ENCODE data around the gene RGL1.

The RGL1 gene

GRCh38 chr1:183806125-183806524, 1.2 kb downstream of the RGL1 start:
- no peak for TF ChIP-seq CTCF (IDR thresholded peaks at IDR 0.05; ENCODE audit: insufficient read depth, low read length, poor library complexity, severe bottlenecking)
- no peak for DNase-seq (ENCODE audit: extremely low read depth, insufficient read length)
- no peaks in the 10 kb centered on the region for H3K27me3 ChIP-seq (replicated peaks; ENCODE audit: control insufficient read depth, insufficient read depth, low read length)
- peak overlapping the region; percentile 88 for H3K4me3 ChIP-seq (replicated peaks; ENCODE audit: low read depth, low read length)
- H3K36me3 ChIP-seq (ENCODE audit: control insufficient read depth, insufficient read depth, low read length): no peaks in the 10 kb centered on the region

DNA sequence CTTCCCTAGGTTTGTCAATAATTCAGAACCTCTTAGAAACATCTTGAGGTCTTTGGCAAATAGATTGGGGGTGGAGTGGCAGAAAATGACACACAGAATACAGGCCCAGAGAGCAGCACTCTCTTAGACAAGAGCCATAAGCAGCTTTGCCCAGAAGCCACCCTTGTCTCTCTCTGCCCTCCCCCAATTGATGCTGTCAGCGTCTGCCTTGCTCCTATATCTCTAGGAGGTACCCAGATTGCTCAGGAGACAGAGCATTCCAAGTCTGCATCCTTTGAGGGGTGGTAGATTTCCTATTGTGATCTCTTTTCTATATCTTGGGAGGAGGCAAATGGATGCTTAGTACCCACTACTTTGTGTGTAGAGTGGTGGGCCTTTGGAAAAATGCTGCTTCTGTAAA, 1.8 kb downstream of the RGL1 start:
- Histone ChIP-seq H3K4me3 (replicated peaks; ENCODE audit: low read depth, low read length) (peak overlapping the region; percentile 88), H3K36me3 (ENCODE audit: control insufficient read depth, insufficient read depth, low read length) (no peaks in the 10 kb centered on the region), H3K27me3 (replicated peaks; ENCODE audit: control insufficient read depth, insufficient read depth, low read length) (no peaks in the 10 kb centered on the region)
- no peak for TF ChIP-seq CTCF (IDR thresholded peaks at IDR 0.05; ENCODE audit: insufficient read depth, low read length, poor library complexity, severe bottlenecking)
- no peak for DNase-seq (ENCODE audit: extremely low read depth, insufficient read length)

DNA sequence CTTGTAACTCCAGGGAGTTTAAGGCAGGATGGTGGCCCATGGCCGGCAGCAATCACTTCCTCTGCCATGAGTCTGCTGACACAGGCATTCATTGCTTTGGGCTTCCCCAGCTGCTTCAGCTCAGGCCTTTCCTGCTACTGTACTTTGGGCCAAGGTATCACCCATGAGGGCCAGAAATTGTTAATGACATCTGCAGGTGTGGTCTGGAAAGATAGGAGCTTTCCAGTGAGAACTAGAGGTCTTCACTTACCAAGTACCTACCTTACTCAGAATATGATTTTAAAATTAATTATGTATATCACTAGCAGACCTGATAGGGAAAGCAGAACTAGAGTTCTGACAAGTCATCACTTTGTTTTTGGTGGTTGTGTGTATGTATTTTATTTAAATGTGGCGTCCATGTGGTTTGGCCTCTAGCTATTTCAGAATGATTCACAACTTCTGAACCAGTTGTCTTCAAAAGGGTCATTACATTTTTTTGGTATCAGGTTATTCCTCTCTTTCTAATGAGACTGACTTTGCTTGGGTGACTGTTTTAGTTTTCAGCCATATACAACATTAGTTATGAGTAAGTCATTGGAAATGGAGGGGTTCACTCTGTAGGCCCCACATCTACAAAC, 2.7 kb downstream of the RGL1 start:
- H3K4me3 ChIP-seq (replicated peaks; ENCODE audit: low read depth, low read length): peak overlapping the region; percentile 88
- no peak for TF ChIP-seq CTCF (IDR thresholded peaks at IDR 0.05; ENCODE audit: insufficient read depth, low read length, poor library complexity, severe bottlenecking)
- no peaks in the 10 kb centered on the region for H3K36me3 ChIP-seq (ENCODE audit: control insufficient read depth, insufficient read depth, low read length)
- H3K27me3 ChIP-seq (replicated peaks; ENCODE audit: control insufficient read depth, insufficient read depth, low read length): no peaks in the 10 kb centered on the region
- peak; percentile 53 for DNase-seq (ENCODE audit: extremely low read depth, insufficient read length)

GRCh38 chr1:183808296-183809027, 3.5 kb downstream of the RGL1 start:
- H3K4me3 ChIP-seq (replicated peaks; ENCODE audit: low read depth, low read length): peak overlapping the region; percentile 41
- TF ChIP-seq CTCF (IDR thresholded peaks at IDR 0.05; ENCODE audit: insufficient read depth, low read length, poor library complexity, severe bottlenecking): no peak
- no peak for DNase-seq (ENCODE audit: extremely low read depth, insufficient read length)
- no peaks in the 10 kb centered on the region for H3K36me3 ChIP-seq (ENCODE audit: control insufficient read depth, insufficient read depth, low read length)
- no peaks in the 10 kb centered on the region for H3K27me3 ChIP-seq (replicated peaks; ENCODE audit: control insufficient read depth, insufficient read depth, low read length)

GRCh38 chr1:183810121-183810520, 5.2 kb downstream of the RGL1 start:
- Histone ChIP-seq H3K36me3 (ENCODE audit: control insufficient read depth, insufficient read depth, low read length) (no peaks in the 10 kb centered on the region), H3K27me3 (replicated peaks; ENCODE audit: control insufficient read depth, insufficient read depth, low read length) (no peaks in the 10 kb centered on the region), H3K4me3 (replicated peaks; ENCODE audit: low read depth, low read length) (no peak overlapping the region)
- no peak for TF ChIP-seq CTCF (IDR thresholded peaks at IDR 0.05; ENCODE audit: insufficient read depth, low read length, poor library complexity, severe bottlenecking)
- DNase-seq (ENCODE audit: extremely low read depth, insufficient read length): no peak

Data from GM06990 (cell line).